ENCODE results near the gene TCP11L2. TPM values are rescaled to one million over a fixed set of nuclear protein-coding genes. Genes with fewer than 3 reads are reported as not detected.
A peak's percentile ranks its signal among the peaks of the same experiment; 100 is the strongest.

Gene TCP11L2
- total RNA-seq, 4 donors from 2014 or later: 8.0 to 47.8 (median 41.7) TPM

- DNase-seq: peak; percentile 28
- in situ Hi-C loops (cut with MboI; ENCODE audit: low pct_ligation_motif_present in 1 of 4, low pct_unique_long_range_greater_than_20kb in 1 of 4, low sequenced_read_pairs in 3 of 4): loop anchor here in 1 of 4 donors (10.0 kb wide), 1 partner anchor 47 kb away; the partner anchor contains the start of gene CKAP4
- 54 to 63% methylated on average over 3 to 5 of the region's 5 CpGs for WGBS, 2 donors (ENCODE audit: low coverage in 1 of 2)
- Histone ChIP-seq H3K4me3 (no peak overlapping the region), H3K4me1 (peaks cover 0 to 22% (median 11%) of the 10 kb centered on the region in 4 donors), H3K36me3 (no peaks in the 10 kb centered on the region), H3K27me3 (no peaks in the 10 kb centered on the region), H3K27ac (peak overlapping the region in 3 of 4 donors; percentile 5 to 58 (median 58)), H3K9me3 (no peaks in the 10 kb centered on the region)
- TF ChIP-seq EP300 (IDR thresholded peaks at IDR 0.05; ENCODE audit: low read depth): no peak
- TF ChIP-seq, protein P1, sequence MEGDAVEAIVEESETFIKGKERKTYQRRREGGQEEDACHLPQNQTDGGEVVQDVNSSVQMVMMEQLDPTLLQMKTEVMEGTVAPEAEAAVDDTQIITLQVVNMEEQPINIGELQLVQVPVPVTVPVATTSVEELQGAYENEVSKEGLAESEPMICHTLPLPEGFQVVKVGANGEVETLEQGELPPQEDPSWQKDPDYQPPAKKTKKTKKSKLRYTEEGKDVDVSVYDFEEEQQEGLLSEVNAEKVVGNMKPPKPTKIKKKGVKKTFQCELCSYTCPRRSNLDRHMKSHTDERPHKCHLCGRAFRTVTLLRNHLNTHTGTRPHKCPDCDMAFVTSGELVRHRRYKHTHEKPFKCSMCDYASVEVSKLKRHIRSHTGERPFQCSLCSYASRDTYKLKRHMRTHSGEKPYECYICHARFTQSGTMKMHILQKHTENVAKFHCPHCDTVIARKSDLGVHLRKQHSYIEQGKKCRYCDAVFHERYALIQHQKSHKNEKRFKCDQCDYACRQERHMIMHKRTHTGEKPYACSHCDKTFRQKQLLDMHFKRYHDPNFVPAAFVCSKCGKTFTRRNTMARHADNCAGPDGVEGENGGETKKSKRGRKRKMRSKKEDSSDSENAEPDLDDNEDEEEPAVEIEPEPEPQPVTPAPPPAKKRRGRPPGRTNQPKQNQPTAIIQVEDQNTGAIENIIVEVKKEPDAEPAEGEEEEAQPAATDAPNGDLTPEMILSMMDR (IDR thresholded peaks at IDR 0.05): no peak
- no peak for TF ChIP-seq POLR2A (IDR thresholded peaks at IDR 0.05)
- TF ChIP-seq POLR2AphosphoS5 (IDR thresholded peaks at IDR 0.05): no peak
- intact Hi-C loops (cut with DNase I; ENCODE audit: low total_unique reads): no loop called here
Measured at GRCh38 chr12:106291342-106291741, 11.2 kb upstream of the TCP11L2 start.

DNA sequence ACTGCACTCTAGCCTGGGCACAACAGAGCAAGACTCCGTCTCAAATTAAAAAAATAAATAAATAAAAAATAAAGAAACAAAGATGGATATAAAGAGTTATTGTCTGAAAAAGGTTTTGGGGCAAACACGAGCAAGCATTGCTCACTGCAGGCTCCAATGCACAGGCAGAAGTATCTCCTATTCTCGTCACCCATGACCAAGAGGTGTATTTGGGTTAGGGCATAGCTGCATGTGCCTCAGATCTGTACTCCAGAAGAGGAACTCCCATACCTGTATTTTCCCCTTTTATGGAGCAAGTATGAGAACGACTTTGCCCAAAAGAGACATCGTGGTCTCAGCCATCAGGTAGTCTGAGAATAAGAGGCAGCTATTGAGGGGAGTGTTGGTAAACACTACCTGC, 10.2 kb upstream of the TCP11L2 start:
- no peak overlapping the region for H3K27ac ChIP-seq
- no peaks in the 10 kb centered on the region for H3K9me3 ChIP-seq
- in situ Hi-C loops (cut with MboI; ENCODE audit: low pct_ligation_motif_present in 1 of 4, low pct_unique_long_range_greater_than_20kb in 1 of 4, low sequenced_read_pairs in 3 of 4): loop anchor here in 1 of 4 donors (10.0 kb wide), 1 partner anchor 48 kb away; the partner anchor contains the start of gene CKAP4
- H3K36me3 ChIP-seq: no peaks in the 10 kb centered on the region
- no peak for TF ChIP-seq POLR2A (IDR thresholded peaks at IDR 0.05)
- TF ChIP-seq EP300 (IDR thresholded peaks at IDR 0.05; ENCODE audit: low read depth): no peak
- H3K4me1 ChIP-seq: peaks cover 0 to 22% (median 11%) of the 10 kb centered on the region in 4 donors
- DNase-seq: no peak
- H3K4me3 ChIP-seq: no peak overlapping the region
- H3K27me3 ChIP-seq: no peaks in the 10 kb centered on the region
- intact Hi-C loops (cut with DNase I; ENCODE audit: low total_unique reads): no loop called here
- WGBS, 2 donors (ENCODE audit: low coverage in 1 of 2): 89 to 92% methylated on average over 3 to 5 of the region's 5 CpGs

DNA sequence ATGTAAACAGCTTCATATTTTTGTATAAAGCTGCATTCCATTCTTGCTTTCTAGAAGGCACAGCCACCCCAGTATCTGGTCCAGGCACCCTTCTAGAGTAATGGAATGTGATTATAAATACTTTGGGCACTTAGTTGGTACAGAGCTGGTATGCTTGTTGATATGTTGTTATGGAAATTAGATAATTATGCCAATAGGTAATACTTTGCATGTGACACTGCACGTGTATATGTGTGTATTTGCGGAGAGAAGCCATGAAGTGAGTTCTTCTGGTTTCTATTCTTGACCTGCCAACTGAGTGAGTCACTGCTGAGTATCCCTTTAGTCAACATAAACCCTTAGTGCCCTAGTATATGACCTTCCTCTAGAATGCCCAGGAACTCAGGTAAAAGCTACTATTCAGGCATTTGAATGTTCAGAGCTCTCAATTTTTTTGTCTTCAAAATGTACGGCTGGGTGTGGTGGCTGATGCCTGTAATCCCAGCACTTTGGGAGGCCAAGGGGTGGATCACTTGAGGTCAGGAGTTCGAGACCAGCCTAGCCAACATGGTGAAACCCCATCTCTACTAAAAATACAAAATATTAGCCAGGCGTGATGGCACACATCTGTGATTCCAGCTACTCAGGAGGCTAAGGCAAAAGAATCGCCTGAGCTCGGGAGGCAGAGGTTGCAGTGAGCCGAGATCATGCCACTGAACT, 6.2 kb upstream of the TCP11L2 start:
- Histone ChIP-seq H3K27me3 (no peaks in the 10 kb centered on the region), H3K36me3 (no peaks in the 10 kb centered on the region), H3K9me3 (no peaks in the 10 kb centered on the region), H3K27ac (no peak overlapping the region), H3K4me3 (no peak overlapping the region), H3K4me1 (peaks cover 0 to 23% (median 12%) of the 10 kb centered on the region in 4 donors)
- intact Hi-C loops (cut with DNase I; ENCODE audit: low total_unique reads) (no loop called here), in situ Hi-C loops (cut with MboI; ENCODE audit: low pct_ligation_motif_present in 1 of 4, low pct_unique_long_range_greater_than_20kb in 1 of 4, low sequenced_read_pairs in 3 of 4) (loop anchor here in 1 of 4 donors (10.0 kb wide), 1 partner anchor 52 kb away; the partner anchor contains the start of gene CKAP4)
- no peak for TF ChIP-seq POLR2A (IDR thresholded peaks at IDR 0.05)
- no peak for DNase-seq
- 90 to 96% methylated on average over 5 to 8 of the region's 8 CpGs for WGBS, 2 donors (ENCODE audit: low coverage in 1 of 2)

DNA sequence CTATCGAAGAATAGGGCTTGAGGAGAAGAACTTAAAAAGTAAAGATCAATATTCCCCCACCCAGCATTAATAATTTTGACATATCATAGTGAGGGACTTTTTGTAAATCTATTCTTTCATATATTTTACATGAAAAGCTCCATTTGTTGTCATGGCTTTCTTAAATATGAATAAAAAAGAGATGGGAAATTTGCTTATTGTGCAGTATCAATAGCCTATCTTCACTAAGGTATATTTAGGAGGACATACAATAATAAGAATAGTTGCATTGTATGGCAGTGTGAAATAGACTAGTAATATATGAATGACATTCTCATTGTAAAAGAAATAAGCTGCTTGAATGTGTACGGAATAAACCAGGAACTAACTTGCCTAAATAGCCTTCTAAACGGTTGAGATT, 5.5 kb upstream of the TCP11L2 start:
- in situ Hi-C loops (cut with MboI; ENCODE audit: low pct_ligation_motif_present in 1 of 4, low pct_unique_long_range_greater_than_20kb in 1 of 4, low sequenced_read_pairs in 3 of 4) (loop anchor here in 1 of 4 donors (10.0 kb wide), 1 partner anchor 52 kb away; the partner anchor contains the start of gene CKAP4), intact Hi-C loops (cut with DNase I; ENCODE audit: low total_unique reads) (no loop called here)
- TF ChIP-seq POLR2A (IDR thresholded peaks at IDR 0.05) (no peak), EP300 (IDR thresholded peaks at IDR 0.05; ENCODE audit: low read depth) (no peak), POLR2AphosphoS5 (IDR thresholded peaks at IDR 0.05) (no peak)
- TF ChIP-seq, protein P1 (IDR thresholded peaks at IDR 0.05): no peak
- Histone ChIP-seq H3K27me3 (no peaks in the 10 kb centered on the region), H3K4me3 (no peak overlapping the region), H3K9me3 (no peaks in the 10 kb centered on the region), H3K27ac (no peak overlapping the region), H3K36me3 (no peaks in the 10 kb centered on the region), H3K4me1 (peaks cover 0 to 26% (median 14%) of the 10 kb centered on the region in 4 donors)
- WGBS, 2 donors (ENCODE audit: low coverage in 1 of 2): 76 to 77% methylated on average over 3 of the region's 3 CpGs
- no peak for DNase-seq

- in situ Hi-C loops (cut with MboI; ENCODE audit: low pct_ligation_motif_present in 1 of 4, low pct_unique_long_range_greater_than_20kb in 1 of 4, low sequenced_read_pairs in 3 of 4) (loop anchor here in 1 of 4 donors (10.0 kb wide), 1 partner anchor 53 kb away; the partner anchor contains the start of gene CKAP4), intact Hi-C loops (cut with DNase I; ENCODE audit: low total_unique reads) (no loop called here)
- no peaks in the 10 kb centered on the region for H3K36me3 ChIP-seq
- DNase-seq: no peak
- TF ChIP-seq POLR2AphosphoS5 (IDR thresholded peaks at IDR 0.05) (no peak), EP300 (IDR thresholded peaks at IDR 0.05; ENCODE audit: low read depth) (no peak), POLR2A (IDR thresholded peaks at IDR 0.05) (no peak)
- TF ChIP-seq, protein P1 (IDR thresholded peaks at IDR 0.05): no peak
- no peaks in the 10 kb centered on the region for H3K9me3 ChIP-seq
- no peak overlapping the region for H3K4me3 ChIP-seq
- no peaks in the 10 kb centered on the region for H3K27me3 ChIP-seq
- H3K4me1 ChIP-seq: peaks cover 0 to 26% (median 14%) of the 10 kb centered on the region in 4 donors
- no peak overlapping the region for H3K27ac ChIP-seq
Measured at GRCh38 chr12:106297681-106298080, 4.9 kb upstream of the TCP11L2 start.

Measured in transverse colon (tissue), 4 donors.